HG03196 (cell line): ENCODE measurements around the gene HBG2.

Experiments used
- ATAC-seq: cut with Tn5 transposase; IDR thresholded peaks from one replicate; pipeline ENCODE4 v1.9.1; 2021; ENCODE audit not compliant: unreplicated experiment

Gene HBG2

DNA sequence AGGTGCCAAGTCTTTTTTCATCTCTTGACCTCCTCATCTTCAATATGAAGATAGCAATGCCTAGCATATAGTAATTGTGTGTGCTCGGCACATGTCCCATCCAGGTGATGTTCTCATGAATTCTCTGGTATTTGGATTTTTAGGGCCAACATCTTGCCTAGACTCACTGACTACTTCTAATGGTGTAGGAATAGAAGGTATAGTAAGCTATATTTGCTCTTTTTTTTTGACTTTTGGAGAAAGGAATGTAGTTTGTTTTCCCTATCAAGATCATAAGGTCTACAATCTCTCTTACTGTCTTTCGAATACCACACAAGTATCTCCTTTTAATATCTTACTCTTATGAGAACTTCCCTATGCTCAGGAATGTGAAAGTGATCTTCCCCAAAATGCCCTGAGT, 23.5 kb downstream of the HBG2 start:
- ATAC-seq = no peak

DNA sequence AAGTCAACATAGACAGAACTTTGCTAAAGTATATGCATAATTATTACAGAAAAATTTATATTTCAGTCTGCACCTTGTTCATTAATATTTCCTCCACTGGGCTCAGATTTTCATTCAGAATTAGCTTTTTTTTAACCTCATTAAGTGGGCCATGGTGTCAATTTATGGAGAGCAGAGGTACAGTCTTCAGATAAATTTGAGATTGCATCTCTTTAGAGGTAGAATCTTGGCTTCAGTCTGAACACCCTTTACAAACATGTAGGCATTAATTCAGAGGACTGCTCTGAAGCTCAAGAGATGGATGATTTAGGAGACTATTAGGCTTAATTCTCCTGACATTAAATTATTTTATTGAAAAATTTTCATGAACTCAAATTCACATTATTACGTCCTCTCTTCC, 24.3 kb downstream of the HBG2 start:
- ATAC-seq = no peak

DNA sequence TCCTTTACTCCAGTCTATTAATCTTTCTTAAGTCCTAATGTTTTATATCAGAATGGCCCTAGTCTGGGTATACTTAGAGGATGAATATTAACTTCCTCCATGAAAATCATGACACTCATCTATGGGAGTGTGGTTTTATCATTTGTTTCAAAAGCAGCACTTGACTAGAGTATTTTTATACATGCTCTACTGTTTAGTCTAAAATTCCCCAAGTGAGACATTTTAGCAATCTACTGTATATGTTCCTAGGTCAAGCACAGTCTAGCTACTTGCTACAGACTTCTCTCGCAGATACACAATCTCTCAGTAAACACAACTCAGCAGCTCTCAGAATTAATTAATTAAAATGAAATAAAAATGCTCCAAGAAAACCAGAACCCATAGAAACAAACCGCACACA, 24.8 kb downstream of the HBG2 start:
- ATAC-seq = no peak

DNA sequence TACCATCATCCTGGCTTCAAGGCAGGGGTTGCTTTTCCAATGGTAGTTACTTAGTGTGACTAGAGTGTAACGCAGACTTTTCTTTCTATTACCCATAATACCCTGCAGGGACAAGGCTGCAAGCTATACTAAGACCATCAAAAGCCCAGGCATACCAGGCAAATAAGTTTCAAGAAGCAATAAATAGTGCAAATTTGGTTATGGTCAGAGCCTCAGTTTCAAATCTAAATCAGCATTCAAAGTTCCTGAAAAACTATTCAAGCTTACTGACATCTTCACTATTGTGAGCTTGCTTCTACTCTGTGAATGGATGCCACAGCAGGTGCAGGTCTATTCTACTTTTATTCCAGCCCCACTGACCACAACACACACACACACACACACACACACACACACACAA, 25.2 kb downstream of the HBG2 start:
- ATAC-seq = no peak

DNA sequence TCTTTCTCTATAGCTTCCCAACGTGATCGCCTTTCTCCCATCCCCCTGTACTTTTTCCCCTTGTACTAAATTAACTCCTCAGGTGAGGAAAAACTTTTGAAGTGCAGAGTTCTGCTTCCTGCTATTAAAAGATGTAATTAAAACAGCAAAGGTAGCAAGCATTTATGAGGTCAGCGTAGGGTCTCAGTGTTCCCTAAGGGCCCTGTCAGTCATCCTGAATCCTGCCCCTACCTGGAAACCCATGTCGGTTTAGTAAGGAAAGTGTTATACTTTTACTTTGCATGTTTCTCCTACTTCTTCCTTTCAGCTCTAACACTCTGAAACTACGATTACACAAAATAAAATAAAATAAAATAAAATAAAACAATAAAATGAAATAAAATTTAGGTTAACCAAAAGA, 26.5 kb downstream of the HBG2 start:
- no peak for ATAC-seq

DNA sequence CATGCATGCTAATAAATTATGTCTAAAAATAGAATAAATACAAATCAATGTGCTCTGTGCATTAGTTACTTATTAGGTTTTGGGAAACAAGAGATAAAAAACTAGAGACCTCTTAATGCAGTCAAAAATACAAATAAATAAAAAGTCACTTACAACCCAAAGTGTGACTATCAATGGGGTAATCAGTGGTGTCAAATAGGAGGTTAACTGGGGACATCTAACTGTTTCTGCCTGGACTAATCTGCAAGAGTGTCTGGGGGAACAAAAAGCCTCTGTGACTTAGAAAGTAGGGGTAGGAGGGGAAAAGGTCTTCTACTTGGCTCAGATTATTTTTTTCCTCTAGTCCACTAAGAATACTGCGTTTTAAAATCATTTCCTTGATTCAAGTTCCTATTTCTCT, 26.9 kb downstream of the HBG2 start:
- no peak for ATAC-seq

DNA sequence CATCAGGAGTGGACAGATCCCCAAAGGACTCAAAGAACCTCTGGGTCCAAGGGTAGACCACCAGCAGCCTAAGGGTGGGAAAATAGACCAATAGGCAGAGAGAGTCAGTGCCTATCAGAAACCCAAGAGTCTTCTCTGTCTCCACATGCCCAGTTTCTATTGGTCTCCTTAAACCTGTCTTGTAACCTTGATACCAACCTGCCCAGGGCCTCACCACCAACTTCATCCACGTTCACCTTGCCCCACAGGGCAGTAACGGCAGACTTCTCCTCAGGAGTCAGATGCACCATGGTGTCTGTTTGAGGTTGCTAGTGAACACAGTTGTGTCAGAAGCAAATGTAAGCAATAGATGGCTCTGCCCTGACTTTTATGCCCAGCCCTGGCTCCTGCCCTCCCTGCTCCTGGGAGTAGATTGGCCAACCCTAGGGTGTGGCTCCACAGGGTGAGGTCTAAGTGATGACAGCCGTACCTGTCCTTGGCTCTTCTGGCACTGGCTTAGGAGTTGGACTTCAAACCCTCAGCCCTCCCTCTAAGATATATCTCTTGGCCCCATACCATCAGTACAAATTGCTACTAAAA, 27.8 kb downstream of the HBG2 start, which contains the start of gene HBB:
TSS of gene HBB (minus strand) at position 340 of the 579 bp plus-strand sequence. CDS start at position 290, 50 bp downstream.
- ATAC-seq = no peak

DNA sequence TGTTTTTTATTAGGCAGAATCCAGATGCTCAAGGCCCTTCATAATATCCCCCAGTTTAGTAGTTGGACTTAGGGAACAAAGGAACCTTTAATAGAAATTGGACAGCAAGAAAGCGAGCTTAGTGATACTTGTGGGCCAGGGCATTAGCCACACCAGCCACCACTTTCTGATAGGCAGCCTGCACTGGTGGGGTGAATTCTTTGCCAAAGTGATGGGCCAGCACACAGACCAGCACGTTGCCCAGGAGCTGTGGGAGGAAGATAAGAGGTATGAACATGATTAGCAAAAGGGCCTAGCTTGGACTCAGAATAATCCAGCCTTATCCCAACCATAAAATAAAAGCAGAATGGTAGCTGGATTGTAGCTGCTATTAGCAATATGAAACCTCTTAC, 29.1 kb downstream of the HBG2 start:
- no peak for ATAC-seq

DNA sequence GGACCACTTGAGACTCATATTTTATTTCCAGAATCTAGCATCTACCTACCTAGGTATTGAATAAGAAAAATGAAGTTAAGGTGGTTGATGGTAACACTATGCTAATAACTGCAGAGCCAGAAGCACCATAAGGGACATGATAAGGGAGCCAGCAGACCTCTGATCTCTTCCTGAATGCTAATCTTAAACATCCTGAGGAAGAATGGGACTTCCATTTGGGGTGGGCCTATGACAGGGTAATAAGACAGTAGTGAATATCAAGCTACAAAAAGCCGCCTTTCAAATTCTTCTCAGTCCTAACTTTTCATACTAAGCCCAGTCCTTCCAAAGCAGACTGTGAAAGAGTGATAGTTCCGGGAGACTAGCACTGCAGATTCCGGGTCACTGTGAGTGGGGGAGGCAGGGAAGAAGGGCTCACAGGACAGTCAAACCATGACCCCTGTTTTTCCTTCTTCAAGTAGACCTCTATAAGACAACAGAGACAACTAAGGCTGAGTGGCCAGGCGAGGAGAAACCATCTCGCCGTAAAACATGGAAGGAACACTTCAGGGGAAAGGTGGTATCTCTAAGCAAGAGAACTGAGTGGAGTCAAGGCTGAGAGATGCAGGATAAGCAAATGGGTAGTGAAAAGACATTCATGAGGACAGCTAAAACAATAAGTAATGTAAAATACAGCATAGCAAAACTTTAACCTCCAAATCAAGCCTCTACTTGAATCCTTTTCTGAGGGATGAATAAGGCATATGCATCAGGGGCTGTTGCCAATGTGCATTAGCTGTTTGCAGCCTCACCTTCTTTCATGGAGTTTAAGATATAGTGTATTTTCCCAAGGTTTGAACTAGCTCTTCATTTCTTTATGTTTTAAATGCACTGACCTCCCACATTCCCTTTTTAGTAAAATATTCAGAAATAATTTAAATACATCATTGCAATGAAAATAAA, 29.8 kb downstream of the HBG2 start:
- ATAC-seq = no peak

DNA sequence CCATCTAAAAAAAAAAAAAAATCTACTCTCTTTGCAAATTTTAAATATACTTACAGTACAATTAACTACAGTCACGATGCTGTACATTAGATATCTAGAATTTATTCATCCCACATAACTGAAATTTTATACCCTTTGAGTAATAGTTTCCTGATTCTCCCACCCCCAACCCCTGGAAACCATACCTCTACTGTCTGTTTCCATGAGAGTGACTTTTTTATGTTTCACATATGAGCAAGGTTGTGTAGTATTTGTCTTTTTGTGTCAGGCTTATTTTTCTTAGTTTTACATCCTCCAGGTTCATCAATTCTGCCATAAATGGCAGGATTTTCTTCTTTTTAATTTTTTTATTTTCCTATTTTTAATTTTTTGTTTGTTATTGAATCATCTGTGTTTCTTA, 30.9 kb downstream of the HBG2 start:
- no peak for ATAC-seq

DNA sequence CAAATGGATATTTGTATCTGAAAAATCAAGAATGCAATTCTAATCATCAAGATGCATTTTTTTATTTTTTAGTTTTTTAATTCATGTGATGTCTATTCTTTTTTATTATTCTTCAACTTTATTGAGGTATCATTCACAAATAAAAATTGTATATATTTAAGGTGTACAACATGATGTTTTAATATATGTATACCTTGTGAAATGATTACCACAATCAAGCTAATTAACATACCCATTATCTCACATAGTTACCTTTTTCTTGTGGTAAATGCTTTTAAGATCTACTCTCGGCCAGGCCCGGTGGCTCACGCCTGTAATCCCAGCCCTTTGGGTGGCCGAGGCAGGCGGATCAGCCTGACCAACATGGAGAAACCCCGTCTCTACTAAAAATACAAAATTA, 31.4 kb downstream of the HBG2 start:
- ATAC-seq = no peak

DNA sequence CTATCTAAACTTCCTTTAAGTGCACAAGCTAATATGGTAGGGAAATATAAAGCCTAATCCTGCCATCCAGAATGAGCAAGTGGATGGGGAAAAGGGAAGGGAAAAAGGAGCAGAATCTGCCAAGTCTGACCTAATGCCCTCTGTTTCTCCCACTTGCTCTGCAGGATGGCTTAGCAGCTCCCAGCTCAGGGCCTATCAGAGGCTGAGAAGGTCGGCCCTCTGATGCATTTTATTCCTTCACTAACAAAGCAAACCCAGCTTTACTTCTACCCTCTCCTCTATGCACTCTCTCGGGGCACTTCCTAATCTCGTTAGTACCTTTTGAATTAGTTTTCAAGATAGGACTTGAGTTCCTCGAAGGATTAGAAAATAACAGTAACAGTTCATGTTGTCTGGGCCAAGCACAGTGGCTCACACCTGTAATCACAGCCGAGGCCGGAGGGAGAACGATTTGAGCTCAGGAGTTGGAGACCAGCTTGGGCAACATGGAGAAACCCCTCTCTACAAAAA, 44.1 kb downstream of the HBG2 start:
- no peak for ATAC-seq

DNA sequence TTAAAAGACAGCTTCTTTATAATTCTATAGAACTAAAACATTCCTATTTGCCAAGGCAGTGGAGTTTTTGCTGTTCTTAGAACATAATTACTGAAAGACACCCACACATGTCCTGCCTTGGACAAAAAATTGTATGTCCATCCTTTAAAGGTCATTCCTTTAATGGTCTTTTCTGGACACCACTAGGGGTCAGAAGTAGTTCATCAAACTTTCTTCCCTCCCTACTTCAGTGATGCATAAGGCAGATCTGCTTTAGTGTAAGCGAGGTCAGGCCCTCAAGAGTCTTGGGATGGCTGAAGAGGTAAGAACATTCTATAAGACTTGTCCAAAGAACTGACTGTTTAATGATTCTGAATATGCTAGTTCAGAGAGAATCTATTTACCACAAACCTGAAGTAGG, 49.8 kb downstream of the HBG2 start:
- no peak for ATAC-seq

DNA sequence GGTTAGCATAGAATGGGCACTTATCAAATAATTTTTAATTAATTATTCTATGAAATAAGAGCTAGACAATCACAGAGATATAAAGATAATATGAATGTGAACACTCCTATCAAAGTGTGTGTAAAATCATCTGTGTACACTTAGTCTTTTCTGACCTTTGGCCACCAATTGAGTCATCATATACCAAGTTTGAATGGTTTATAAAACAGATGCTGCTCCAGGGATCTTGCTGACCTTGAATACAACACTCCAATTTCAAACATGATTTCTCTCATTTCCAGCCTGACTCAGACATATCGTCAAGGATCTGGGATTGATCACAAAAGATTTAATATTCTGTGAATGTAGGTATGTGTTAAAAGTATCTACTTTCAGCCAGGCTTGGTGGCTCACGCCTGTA, 51.2 kb downstream of the HBG2 start:
- ATAC-seq = no peak
